ENCODE data around the gene FYCO1. TPM values are rescaled to one million over a fixed set of nuclear protein-coding genes. Genes with fewer than 3 reads are reported as not detected.

Gene FYCO1
- total and polyA plus RNA-seq, 9 of the 15 experiments (the other 6 are each of a cell fraction or from before 2014, with no cell fraction given), result 2.1 to 13.8 (median 7.4) TPM

DNA sequence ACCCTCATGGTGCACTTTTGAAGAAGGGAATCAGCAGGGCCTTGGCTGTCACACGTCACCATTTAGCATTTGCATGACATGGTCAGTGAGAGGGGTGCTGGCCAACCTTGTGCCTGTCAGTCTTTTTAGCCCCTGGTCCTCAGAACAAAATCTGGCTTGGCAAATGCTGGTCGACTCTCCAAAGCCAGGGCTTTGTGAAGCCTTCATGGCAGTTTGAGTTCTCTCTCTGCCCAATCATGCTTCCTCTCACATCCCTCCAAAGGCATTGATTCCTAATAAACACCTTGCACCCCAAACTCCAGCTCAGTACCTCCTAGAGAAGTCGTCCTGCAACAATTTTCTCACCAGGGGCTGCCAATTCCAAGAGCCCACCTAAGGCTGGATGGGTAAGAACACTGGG lies 89.9 kb downstream of the FYCO1 start:
- Histone ChIP-seq H3K27me3 (ENCODE audit: control insufficient read depth in 2 of 2, insufficient read depth in 2 of 2, low read length in 2 of 2) (peaks cover 16 to 66% of the 10 kb centered on the region in 2 experiments), H4K20me1 (replicated peaks; ENCODE audit: control insufficient read depth, insufficient read depth, low read length) (no peaks in the 10 kb centered on the region; the same call in 1 of the 2 replicates), H3K4me3 (no peak overlapping the region), H3K9me3 (replicated peaks; ENCODE audit: control insufficient read depth, insufficient read depth, low read depth, low read length) (no peaks in the 10 kb centered on the region), H3K9ac (ENCODE audit: insufficient read depth in 1 of 2, low read depth in 2 of 2, low read length in 2 of 2) (no peak overlapping the region), H3K27ac (ENCODE audit: extremely low read depth, low read depth, low read length) (no peak overlapping the region), H3K4me2 (ENCODE audit: insufficient read depth, low read length) (no peak overlapping the region), H2AFZ (ENCODE audit: low read depth, low read length) (no peak overlapping the region), H3K4me1 (replicated peaks in 1 of 2; ENCODE audit: control insufficient read depth in 2 of 2, insufficient read depth in 2 of 2, low read length in 2 of 2) (peaks cover 0 to 3% of the 10 kb centered on the region in 2 experiments; a peak in 3 of 5 replicates), H3K9me1 (ENCODE audit: control insufficient read depth, insufficient read depth, low read length) (peaks cover 2% of the 10 kb centered on the region), H3K79me2 (ENCODE audit: control insufficient read depth, insufficient read depth, low read length) (no peaks in the 10 kb centered on the region), H3K36me3 (ENCODE audit: control insufficient read depth, insufficient read depth, low read length) (no peaks in the 10 kb centered on the region)
- BruUV-seq (replicated peaks), result no TSS peak
- in situ Hi-C loops (cut with MboI) (no loop called here), intact Hi-C loops (cut with micrococcal nuclease) (loop anchor here (10.0 kb wide), 1 partner anchor 391 kb away; no protein-coding TSS in a partner anchor)
- no peak for FAIRE-seq
- CTCF ChIA-PET (ENCODE audit: low intra/inter-chr PET ratio), result interaction anchor here (0.7 to 1.5 kb wide), 3 partner anchors 144 to 871 kb away, joined by 3 to 4 read pairs (median 3); no protein-coding TSS in a partner anchor
- POLR2A ChIA-PET, result no interaction called here
- no peak for DNase-seq (ENCODE audit: extremely low read depth in 1 of 4, low spot score in 3 of 4)
- no peak for ATAC-seq
- no peak for TF ChIP-seq STAG1 (CRISPR knock-in tag; IDR thresholded peaks at IDR 0.05; ENCODE audit: borderline replicate concordance)
- no peak for TF ChIP-seq PHB2 (IDR thresholded peaks at IDR 0.05; ENCODE audit: low read depth)
- TF ChIP-seq TEAD4 (IDR thresholded peaks at IDR 0.05; ENCODE audit: low read length), result no peak
- no peak for TF ChIP-seq TEAD4 (CRISPR knock-in tag; IDR thresholded peaks at IDR 0.05; ENCODE audit: borderline replicate concordance)
- WGBS (ENCODE audit: insufficient coverage, low coverage, missing lambda C conversion rate), result 10% methylated on average over 3 of the region's 3 CpGs

DNA sequence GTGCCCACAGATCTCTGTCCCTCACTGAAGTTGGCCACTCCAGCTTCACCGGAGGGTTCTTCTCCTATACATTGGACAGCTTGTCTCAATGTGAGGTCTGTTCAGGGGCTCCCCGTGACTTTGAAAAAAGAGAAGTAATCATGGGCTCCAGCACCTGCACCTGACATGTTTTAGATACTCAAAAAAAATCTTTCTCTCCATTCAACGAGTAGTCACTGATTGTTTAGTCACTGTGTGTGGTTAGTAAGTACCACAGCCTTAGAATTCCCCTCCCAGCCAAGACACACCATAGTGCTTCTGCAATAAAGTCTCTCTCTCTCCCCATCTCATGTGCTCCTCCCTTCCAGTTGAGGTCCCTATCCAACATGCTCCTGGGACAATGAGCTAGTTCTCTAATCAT lies 90.7 kb downstream of the FYCO1 start:
- CTCF ChIA-PET (ENCODE audit: low intra/inter-chr PET ratio), result no interaction called here
- Histone ChIP-seq H3K27me3 (ENCODE audit: control insufficient read depth in 2 of 2, insufficient read depth in 2 of 2, low read length in 2 of 2) (peaks cover 20 to 70% of the 10 kb centered on the region in 2 experiments), H3K9ac (ENCODE audit: insufficient read depth in 1 of 2, low read depth in 2 of 2, low read length in 2 of 2) (no peak overlapping the region), H3K36me3 (ENCODE audit: control insufficient read depth, insufficient read depth, low read length) (no peaks in the 10 kb centered on the region), H3K4me1 (replicated peaks in 1 of 2; ENCODE audit: control insufficient read depth in 2 of 2, insufficient read depth in 2 of 2, low read length in 2 of 2) (peaks cover 0 to 3% of the 10 kb centered on the region in 2 experiments; a peak in 3 of 5 replicates), H3K9me1 (ENCODE audit: control insufficient read depth, insufficient read depth, low read length) (peaks cover 2% of the 10 kb centered on the region), H3K9me3 (replicated peaks; ENCODE audit: control insufficient read depth, insufficient read depth, low read depth, low read length) (no peaks in the 10 kb centered on the region), H2AFZ (ENCODE audit: low read depth, low read length) (no peak overlapping the region), H3K4me2 (ENCODE audit: insufficient read depth, low read length) (no peak overlapping the region), H3K79me2 (ENCODE audit: control insufficient read depth, insufficient read depth, low read length) (no peaks in the 10 kb centered on the region), H3K27ac (ENCODE audit: extremely low read depth, low read depth, low read length) (no peak overlapping the region), H4K20me1 (replicated peaks; ENCODE audit: control insufficient read depth, insufficient read depth, low read length) (no peaks in the 10 kb centered on the region; the same call in 1 of the 2 replicates), H3K4me3 (no peak overlapping the region)
- in situ Hi-C loops (cut with MboI) (no loop called here), intact Hi-C loops (cut with micrococcal nuclease) (loop anchor here (10.0 kb wide), 1 partner anchor 390 kb away; no protein-coding TSS in a partner anchor)
- BruUV-seq (replicated peaks), result no TSS peak
- ATAC-seq (no peak), DNase-seq (ENCODE audit: extremely low read depth in 1 of 4, low spot score in 3 of 4) (no peak), FAIRE-seq (no peak)
- WGBS (ENCODE audit: insufficient coverage, low coverage, missing lambda C conversion rate), result 2% methylated on average over 3 of the region's 3 CpGs
- POLR2A ChIA-PET, result interaction anchor here (1.8 kb wide), 1 partner anchor 11 kb away, joined by 4 read pairs; no protein-coding TSS in a partner anchor
- no peak for TF ChIP-seq SP2 (IDR thresholded peaks at IDR 0.05; ENCODE audit: extremely low read depth, low read depth, low read length, poor library complexity, severe bottlenecking)
- no peak for TF ChIP-seq RBM17 (IDR thresholded peaks at IDR 0.05; ENCODE audit: borderline replicate concordance, low read depth, low read length)
- TF ChIP-seq, protein P1, sequence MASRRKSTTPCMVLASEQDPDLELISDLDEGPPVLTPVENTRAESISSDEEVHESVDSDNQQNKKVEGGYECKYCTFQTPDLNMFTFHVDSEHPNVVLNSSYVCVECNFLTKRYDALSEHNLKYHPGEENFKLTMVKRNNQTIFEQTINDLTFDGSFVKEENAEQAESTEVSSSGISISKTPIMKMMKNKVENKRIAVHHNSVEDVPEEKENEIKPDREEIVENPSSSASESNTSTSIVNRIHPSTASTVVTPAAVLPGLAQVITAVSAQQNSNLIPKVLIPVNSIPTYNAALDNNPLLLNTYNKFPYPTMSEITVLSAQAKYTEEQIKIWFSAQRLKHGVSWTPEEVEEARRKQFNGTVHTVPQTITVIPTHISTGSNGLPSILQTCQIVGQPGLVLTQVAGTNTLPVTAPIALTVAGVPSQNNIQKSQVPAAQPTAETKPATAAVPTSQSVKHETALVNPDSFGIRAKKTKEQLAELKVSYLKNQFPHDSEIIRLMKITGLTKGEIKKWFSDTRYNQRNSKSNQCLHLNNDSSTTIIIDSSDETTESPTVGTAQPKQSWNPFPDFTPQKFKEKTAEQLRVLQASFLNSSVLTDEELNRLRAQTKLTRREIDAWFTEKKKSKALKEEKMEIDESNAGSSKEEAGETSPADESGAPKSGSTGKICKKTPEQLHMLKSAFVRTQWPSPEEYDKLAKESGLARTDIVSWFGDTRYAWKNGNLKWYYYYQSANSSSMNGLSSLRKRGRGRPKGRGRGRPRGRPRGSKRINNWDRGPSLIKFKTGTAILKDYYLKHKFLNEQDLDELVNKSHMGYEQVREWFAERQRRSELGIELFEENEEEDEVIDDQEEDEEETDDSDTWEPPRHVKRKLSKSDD (conservative IDR thresholded peaks at IDR 0.05; ENCODE audit: low read length), result no peak

Data from K562 (cell line).